HG03025 (cell line): ENCODE data around the gene LRRK1.

ENCODE experiments used
- ATAC-seq: cut with Tn5 transposase; IDR thresholded peaks from one replicate; pipeline ENCODE4 v1.9.1; 2021; ENCODE audit warnings: mild to moderate bottlenecking, moderate library complexity; ENCODE audit not compliant: unreplicated experiment, low FRiP score

LRRK1 gene

DNA sequence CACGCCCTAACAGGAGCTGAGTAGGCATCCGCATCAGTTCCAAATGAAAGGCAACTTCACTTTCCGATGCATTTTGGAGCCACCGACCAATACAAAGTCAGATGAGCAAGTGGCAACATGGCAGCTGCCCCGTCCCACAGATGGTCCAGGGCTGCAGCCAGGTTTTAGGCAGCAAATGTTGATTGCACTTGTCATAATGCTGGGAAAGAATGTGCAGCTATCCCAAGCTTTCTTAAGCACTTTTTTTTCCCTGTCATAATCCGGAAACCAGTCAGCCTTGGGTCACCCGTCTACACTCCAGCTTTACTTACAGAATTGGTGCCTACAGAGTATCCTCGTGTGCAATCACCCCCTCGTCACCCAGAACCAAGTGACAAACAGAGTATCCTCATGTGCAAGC lies 185.0 kb downstream of the LRRK1 start:
- ATAC-seq, result no peak

DNA sequence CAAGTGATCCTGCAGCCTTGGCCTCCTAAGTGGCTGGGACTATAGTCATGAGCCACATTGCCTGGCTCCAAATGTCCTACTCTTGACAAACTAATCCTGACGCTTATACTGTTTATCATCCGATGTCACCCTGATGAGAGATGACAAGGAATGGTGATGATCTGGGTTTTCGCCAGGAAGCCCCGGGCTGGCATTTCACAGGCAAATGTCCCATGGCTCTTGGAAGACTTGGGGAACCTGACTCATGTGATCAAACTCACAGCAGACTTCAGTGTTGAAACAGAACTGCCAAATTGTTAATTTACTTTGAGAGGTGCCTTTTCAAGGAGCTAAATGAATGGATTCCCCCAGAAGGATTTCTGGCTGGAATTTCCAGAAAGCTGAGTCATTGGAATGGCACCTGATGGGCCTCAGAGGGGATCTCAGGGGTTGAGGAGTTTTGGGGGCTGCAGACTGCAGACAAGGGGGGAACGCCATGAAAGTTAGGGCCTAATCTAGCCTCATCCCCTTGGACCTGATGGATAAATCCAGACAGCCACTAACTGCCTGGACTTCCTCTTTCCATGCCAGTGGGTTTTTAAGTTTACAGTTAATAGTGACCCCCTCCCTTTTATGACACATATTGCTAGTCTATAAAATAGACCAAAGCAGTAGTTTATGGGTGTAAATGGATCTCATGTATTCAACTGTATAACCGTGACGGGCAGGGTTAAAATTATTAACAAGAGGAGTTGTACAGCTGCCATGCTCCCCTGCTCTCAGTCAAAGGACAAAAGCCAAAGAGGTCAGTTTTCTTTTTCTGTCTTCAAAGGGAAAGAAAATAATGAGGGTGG lies 186.1 kb downstream of the LRRK1 start:
- no peak for ATAC-seq

DNA sequence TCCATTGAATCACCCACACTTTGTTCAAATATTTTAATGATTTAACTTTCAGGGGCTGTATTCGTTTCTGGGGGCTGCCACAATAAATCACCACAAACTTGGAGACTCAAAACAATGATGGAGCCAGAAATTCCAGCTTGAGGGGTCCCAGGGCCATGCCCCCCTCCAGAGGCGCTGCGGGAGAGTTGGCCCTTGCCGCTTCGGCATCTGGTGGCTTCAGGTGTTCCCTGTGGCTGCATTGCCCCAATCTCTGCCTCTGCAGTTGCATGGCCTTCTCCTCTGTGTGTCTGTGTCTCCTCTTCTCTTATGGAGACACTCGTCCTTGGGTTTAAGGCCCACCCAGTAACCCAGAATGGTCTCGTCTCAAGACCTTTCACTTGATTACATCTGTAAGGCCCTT lies 187.9 kb downstream of the LRRK1 start:
- ATAC-seq, result no peak

DNA sequence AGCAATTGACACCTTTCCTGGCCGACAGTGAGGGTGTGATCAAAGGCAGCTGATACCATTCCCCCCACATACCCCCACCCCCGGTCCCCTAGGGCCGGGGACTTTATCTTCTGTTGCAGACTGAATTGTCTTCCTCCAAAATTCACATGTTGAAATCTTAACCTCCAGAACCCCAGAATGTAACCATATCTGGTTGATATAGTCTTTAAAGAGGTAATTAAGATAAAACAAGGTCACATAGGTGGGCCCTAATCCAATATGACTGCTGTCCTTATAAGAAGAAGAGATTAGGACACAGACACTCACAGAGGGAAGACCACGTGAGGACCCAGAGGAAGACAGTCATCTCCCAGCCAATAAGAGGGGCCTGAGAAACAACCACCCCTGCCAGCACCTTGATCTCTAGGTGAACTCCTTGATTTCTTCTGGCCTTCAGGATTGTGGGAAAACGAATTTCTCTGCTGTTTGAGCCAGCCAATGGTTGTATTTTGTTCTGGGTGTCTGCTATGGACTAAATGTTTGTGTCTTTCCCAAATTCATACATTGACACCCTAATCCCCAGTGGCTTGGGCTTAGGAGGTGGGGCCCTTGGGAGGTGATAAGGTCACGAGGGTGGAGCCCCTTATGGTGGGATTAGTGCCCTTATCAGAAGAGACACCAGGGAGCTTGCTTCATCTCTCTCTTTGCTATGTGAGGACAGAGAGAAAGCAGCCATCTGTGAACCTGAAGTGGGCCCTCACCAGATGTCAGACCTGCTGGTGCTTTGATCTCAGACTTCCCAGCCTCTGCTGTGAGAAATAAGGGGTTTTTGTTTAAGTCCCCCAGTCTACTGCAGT lies 188.7 kb downstream of the LRRK1 start:
- ATAC-seq, result no peak

DNA sequence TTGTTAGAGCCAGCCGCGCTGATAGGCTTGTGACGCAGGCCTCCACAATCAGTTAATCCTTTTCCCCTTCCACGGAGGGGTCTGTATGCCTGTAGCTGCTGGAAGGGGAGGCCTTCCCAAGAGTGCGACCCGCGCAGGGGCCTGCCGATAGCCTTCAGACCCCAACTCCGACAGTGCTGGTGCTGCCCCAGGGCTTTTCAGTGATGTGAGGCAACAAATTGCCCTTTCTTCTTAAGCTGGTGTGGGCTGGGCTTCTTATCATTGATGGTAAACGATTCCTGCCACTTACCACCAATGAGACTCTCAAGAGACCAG lies 189.3 kb downstream of the LRRK1 start:
- ATAC-seq, result no peak

DNA sequence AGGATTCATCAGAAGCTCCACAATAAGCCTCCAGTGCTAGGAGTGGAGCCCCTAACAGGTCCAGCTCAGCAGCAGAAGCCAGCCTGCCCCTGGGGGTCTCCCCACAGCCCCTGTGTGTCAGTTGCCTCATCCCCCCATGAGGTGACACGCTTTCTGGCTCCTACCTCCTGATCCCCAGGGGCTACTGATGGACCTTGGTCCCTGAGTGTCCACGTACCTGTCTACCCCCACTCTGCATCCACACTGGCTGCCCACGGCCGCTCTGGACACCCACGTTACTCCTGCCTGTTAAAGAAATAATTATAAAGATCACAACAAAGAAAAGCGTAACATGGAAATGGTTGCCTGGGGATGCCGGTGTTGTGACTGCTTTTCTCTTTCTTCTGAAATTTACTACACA lies 189.6 kb downstream of the LRRK1 start:
- ATAC-seq, result no peak

DNA sequence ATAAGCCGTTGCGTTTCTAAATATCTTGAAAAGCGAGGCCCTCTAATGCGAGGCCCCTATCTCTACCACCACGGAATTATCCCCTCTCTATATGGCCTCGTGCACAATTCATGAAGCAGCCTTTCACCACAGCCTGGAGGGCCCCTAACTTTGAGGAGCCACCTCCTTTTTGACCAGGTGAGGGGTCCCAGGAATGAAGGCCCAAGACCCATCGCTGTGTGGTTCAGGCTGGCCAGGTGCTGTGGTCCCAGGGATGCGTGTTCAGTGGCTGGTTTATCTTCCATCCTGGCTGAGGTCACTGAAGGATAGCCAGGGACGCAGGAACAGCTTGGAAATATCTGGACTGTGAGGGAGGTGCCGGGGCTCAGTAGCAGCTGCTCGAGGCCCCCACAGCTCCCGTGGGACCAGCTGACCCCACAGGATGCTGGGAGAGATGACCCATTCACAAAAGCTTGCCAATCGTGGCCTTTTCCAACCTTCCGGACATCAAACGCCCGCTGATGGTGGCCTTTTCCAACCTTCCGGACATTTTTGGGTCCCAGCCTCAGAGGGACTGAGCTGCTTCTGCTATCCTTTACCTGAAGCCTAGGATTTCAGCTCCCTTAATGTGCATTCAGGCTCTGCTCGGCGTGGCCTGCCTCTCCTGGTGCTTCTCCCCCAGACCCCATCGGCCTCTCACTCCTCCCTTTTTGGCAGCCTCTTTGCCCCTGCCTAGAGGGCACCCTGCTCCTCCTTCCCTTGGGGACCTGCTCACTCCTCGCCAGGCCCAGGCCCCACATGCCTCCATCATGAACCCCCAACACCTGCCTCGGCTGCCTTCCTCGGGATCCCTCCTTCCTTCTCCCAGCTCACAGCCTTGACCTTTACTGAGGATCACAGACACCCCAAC lies 191.8 kb downstream of the LRRK1 start:
- no peak for ATAC-seq

DNA sequence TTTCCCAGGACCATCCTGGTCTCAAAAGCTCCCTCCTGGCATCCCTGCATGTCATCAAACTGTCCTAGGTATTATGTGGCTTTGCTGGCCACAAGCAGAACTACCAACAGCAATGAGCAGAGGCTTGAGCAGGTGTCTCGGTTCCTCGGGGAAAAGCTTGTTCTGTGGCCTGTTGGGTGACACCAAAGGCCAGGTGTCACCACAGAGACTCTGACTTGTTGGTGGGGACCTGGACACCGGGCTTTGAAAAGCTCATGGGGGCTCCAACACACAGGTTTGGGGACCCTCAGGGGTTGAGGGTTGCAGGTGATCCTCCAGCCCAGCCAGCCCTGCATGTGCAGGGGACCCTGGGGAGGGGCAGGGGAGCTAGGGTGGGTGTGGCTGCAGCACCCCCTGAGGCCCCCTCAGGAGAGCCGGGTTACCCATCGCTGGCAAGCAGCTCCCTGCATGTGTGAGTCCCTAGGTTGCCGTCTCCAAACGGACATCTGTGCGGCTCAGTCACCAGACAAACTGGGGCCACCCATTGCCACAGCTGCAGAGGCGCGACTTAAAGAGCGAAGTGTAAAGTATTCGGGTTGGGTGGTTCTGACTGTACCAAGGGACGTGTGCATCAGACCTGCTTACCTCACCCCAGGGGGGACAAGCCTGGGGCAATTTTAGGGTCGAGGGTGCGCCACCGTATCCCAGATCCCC lies 192.6 kb downstream of the LRRK1 start:
- no peak for ATAC-seq

DNA sequence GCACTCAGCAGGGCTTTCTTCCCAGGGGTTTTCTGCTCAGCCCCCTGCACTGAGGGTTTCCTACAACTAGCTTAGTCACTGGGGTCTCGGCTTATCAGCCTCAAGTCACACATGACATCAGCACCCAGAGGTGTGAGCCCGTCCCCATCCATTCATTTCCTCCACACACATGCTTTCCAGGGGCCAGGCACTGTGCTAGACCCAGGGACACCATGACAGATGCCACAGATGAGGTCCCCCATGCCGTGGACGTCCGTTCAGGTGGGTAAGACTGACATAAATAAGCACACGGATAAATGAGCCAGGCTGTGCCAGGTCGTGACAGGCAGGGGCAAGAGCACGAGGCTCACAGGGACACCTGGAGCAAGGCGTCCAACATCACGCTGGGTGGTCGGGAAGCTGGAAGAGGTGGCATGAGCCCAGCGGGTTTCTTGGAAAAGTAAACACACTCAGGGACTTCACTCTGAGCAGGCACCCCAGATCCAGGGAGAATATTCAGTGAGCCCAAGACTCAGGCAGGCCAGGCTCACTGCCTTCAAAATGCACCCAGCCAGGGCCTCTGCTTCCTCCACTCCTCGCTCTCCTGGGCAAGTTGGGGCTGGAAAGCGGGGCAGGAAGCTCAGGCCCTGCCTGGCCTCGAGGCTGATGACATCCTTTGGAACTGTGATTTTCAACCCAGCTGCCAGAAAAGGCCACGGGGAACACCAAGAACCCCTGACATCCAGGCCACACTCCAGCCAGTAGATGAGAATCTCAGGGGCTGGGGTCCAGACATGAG lies 193.4 kb downstream of the LRRK1 start:
- no peak for ATAC-seq

DNA sequence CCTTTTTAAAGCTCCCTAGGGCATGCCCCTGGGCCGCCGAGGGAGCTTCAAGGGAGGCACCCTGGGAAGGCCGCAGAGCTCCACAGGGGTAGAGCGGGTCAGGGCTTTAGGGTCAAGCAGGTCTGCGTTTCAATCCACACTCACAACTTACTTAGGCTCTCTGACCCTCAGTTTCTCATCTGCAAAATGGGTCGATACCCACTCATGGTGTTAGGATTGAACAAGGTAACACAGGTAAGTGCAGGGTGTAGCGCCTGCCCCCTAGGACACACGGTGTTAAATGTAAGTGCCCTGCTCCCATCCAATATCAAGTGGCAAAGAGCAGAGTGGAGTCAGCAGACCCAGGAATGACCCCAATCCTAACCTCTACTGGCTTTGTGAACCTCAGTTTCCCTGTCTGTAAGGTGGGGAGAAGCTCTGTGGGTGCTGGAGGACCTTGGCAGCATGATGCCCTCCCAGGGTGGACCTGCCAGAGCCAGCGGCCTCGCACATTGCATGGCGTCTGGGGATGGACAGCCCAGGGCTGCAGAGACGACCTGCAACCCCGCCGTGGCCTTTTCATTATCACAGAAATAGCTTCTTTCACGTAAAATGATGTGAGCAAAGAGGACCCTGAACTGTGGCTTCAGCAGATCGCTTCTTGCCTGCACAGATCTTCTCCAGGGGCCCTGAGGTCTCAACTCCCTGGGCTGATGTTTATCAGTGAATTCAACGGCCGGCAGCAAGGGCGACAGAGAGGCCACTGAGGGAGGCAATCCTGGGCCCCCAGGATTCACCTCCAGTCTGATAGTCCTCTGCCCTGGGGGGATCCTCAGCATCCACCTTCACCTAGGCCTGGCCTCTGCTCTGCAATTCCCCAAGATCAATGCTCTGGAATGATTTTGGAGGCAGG lies 194.2 kb downstream of the LRRK1 start:
- ATAC-seq, result no peak

DNA sequence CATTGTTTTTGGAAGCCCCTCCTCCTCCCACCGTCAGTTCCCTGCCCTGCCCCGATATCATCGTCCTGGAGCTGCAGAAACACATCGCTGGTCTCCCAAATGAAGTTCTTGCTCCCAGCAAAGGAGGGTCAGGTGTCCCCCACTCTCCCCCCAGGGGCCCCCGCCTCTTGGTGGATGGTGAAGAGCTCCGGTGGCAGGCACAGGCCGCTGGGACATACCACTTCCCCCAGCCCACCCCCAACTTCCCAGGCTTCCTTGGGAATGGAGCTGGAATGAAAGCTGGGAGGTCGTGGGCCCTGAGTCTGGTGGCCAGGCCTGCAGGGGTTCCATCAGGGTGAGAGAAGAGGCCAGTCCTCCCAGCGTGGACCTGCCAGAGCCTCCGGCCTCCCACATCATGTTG lies 195.0 kb downstream of the LRRK1 start:
- ATAC-seq, result no peak

DNA sequence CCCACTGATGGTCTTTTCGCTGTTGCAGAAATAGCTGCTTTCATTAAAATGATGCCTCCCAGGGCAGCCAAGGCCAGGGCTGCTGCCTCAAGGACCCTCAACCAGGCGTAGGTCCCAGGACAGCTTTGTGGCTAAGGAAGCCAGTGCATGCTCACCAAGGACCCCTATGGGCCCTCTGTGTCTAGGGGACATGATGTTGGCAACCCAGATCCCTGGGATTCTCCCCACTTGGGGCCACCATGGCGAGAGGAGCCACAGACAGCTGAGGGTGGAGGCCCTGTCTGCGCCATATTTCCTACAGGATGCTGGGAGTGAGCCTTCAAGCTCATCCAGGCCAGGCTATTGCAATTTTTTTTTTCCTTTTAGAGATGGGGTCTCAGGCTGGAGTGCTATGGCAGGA lies 195.5 kb downstream of the LRRK1 start:
- no peak for ATAC-seq

DNA sequence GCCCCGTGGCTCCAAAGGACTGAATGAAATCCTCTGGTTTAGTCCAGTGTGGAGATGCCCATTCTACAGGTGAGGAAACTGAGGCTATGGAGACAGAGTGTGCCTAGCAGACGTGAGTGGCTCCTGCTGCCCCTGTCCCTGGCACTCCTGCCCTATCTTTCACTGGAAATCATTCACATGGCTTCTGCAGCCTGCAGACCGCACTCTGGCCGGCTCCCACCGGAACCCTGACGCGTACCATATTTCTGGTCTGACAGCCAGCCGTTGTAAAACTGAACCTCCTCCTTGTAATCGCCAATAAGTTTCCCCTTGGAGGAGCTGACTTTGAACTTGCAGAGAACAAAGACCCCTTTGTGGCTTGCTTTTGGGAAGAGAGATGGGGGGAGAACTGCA lies 196.2 kb downstream of the LRRK1 start:
- ATAC-seq, result no peak

DNA sequence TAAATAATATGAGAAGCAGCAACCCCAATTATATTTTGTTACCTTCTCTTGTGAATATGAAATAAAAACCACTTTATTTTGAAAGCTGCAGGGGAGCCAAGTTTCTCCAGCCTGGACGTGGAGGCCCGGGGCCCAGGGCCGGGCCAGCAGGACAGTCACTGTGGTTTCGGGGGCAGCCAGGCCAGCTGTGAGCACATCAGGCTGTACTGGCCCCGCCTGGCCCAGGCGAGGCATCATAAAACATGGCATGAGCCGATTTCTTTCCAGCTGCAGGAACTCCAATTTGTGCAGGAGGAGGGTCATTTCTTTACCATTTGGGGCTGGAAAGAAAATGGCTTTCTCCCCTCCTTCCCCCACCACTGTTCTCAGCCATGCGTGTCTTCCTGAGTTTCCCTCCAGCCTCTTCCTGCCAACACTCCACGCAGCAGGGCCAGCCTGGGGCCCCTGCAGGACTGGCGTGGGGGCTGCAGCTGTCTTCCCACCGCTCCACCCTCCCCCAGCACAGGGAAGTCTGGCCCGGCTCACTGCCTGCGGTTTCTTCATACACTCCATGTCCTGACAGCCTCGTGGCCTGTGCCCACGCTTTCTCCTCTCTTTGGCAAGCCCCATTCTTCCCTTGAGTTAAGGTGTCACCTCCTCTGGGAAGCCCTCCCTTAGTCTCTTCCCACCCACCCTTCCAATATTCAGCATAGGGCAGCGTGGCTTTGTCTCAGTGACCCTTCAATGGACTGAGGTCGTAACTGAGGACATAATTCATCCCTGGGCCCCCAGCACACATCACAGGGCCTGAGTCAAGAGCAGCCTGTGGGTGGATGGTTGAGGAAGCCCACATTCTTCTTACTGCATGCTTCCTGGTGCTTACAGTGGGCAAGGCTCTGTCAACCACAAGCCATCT lies 196.9 kb downstream of the LRRK1 start:
- no peak for ATAC-seq

DNA sequence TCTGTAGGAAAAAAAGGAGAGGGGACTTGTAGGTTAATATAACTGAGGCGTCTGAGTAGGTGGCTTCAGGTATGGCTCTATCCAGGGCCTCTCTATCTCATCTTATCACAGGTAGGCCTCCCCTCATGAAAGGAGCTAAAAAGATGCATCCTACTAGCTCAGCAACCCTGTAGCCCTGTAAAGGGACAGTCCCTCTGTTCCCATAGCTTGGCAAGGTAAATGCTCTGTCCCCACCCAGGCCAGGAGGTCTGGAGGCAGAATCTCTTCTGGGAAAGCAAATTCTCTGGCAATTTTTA lies 197.5 kb downstream of the LRRK1 start:
- ATAC-seq, result no peak

DNA sequence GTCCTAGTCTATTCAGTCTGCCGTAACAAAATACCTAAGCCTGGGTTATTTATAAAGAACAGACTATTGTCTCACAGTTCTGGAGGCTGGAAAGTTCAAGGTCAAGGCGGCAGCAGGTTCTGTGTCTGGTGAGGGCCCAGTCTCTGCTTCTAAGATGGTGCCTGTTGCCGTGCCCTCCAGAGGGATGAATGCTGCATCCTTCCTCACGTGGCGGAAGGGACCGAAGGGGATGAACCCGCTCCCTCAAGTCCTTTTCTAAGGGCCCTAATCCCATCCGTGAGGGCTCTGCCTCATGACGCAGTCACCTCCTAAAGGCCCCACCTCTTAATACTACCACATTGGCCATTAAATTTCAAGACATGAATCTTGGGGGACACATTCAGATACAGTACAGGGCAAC lies 199.0 kb downstream of the LRRK1 start:
- no peak for ATAC-seq

DNA sequence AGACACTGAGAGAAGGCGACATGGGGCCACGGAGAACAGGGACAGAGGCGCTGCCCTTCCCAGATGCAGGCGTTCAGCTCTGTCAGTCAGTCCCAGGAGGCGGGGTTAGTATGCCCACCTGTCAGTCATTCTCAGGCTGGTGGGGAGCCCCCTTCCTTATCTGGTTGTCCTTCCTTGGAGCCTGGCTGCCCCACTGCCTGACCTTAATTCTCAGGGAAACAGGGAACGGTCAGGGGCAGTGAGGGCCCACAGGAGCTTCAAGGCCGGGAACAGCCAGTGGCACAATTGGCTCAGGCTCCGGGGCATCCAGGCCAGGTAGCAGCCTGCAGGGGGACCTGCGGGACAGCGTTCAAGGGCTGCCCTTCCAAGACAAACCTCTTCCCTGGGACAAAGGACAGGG lies 199.5 kb downstream of the LRRK1 start:
- no peak for ATAC-seq

DNA sequence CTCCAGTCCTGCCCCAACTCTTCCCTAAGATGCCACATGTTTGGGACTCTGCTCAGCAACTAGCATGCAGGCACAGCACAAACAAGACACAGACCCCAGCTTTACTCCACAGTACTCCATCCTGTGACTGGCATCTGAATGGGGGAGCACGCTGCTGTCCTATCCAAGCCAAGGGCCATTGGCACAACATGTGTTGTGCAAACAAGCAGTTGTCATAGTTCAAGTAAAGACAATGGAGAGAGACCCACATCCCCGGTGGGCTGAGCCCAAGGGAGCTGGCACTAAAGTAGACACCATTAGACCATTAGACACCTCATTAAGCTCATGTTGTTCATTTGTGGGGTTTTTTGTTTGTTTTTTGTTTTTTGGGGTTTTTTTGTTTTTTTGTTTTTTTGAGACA lies 200.0 kb downstream of the LRRK1 start:
- ATAC-seq, result no peak
